HepG2 (cell line): ENCODE measurements around the gene PDIA4. TPM values are rescaled to one million over a fixed set of nuclear protein-coding genes. Genes with fewer than 3 reads are reported as not detected.

Experiments used
- AFF4 ChIP-seq: sonication (generic); formaldehyde crosslinking; IDR thresholded peaks from 2 replicates; pipeline ENCODE4 v1.4.0; 2020; ENCODE audit warnings: missing genetic modification reagents
- KAT8 ChIP-seq: IDR thresholded peaks from 2 replicates; pipeline ENCODE4 v1.6.1; 2016; ENCODE audit warnings: missing genetic modification reagents, missing compliant biosample characterization
- MIER2 ChIP-seq: IDR thresholded peaks from 2 replicates; pipeline ENCODE4 v1.6.1; 2016; ENCODE audit warnings: missing biosample characterization, missing genetic modification reagents
- PRMT3 ChIP-seq: sonication (generic); formaldehyde crosslinking; IDR thresholded peaks from 2 replicates; pipeline ENCODE4 v1.8.1; 2022; ENCODE audit warnings: low read depth, mild to moderate bottlenecking, moderate library complexity, missing genetic modification reagents, borderline replicate concordance
- REPIN1 ChIP-seq: sonication (generic); formaldehyde crosslinking; IDR thresholded peaks from 2 replicates; pipeline ENCODE4 v1.8.0; 2022; ENCODE audit warnings: missing genetic modification reagents, low read depth, mild to moderate bottlenecking, borderline replicate concordance
- REXO4 ChIP-seq: sonication (generic); formaldehyde crosslinking; IDR thresholded peaks from 2 replicates; pipeline ENCODE4 v1.8.0; 2022; ENCODE audit warnings: missing genetic modification reagents, mild to moderate bottlenecking, borderline replicate concordance
- TARDBP ChIP-seq: sonication (generic); formaldehyde crosslinking; IDR thresholded peaks from 2 replicates; pipeline ENCODE4 v1.8.0; 2022; ENCODE audit warnings: mild to moderate bottlenecking, missing genetic modification reagents
- TEAD3 ChIP-seq: optimal IDR thresholded peaks from 2 replicates; pipeline ENCODE3; 2016; ENCODE audit warnings: borderline replicate concordance
- ZKSCAN1 ChIP-seq: fragments of 150-350 bp; IDR thresholded peaks from 2 replicates; pipeline ENCODE4 v1.6.1; 2014; ENCODE audit warnings: low read length
- ZNF350 ChIP-seq: sonication (generic); formaldehyde crosslinking; IDR thresholded peaks from 2 replicates; pipeline ENCODE4 v1.4.0; 2020; ENCODE audit warnings: mild to moderate bottlenecking, low read depth, missing genetic modification reagents, borderline replicate concordance
- ZNF512B ChIP-seq: sonication (generic); formaldehyde crosslinking; IDR thresholded peaks from 2 replicates; pipeline ENCODE4 v1.5.1; 2020; ENCODE audit warnings: missing genetic modification reagents, mild to moderate bottlenecking, borderline replicate concordance
- ZNF543 ChIP-seq: sonication (generic); formaldehyde crosslinking; IDR thresholded peaks from 2 replicates; pipeline ENCODE4 v1.4.0; 2020; ENCODE audit warnings: mild to moderate bottlenecking, missing genetic modification reagents
- ZNF629 ChIP-seq: sonication (generic); formaldehyde crosslinking; conservative IDR thresholded peaks from 2 replicates; pipeline ENCODE4 v1.5.0; 2020; ENCODE audit warnings: missing genetic modification reagents
- polyA plus RNA-seq, 8 experiments: library from polyadenylated mRNA; depleted of rRNA in 3 of 8; stranded (reverse) in 7 of 8; unstranded in 1 of 8; fragments of >200 nt; fragmentation: Illumina TruSeq in 4 of 8; extraction: Trizol in 4 of 8; gene quantifications; 2 replicates each; pipeline versions ENCODE4 v1.2.1 to v1.2.3, GENCODE V29; 2011 to 2016; ENCODE audit warnings: low read depth in 4 of 8, missing spikeins in 1 of 8, mixed read lengths in 1 of 8; ENCODE audit not compliant: insufficient read depth in 1 of 8
- total RNA-seq, 5 experiments: library from RNA; depleted of rRNA; stranded (reverse); fragments of >200 nt; fragmentation: Illumina TruSeq; extraction: Trizol; gene quantifications; 2 replicates each; pipeline ENCODE4 v1.2.3, GENCODE V29; 2016; ENCODE audit warnings: low read depth in 1 of 5
- TF ChIP-seq, protein P1 (sequence below): sonication (generic); formaldehyde crosslinking; IDR thresholded peaks from 2 replicates; pipeline ENCODE4 v1.4.0; 2020; ENCODE audit warnings: missing genetic modification reagents, borderline replicate concordance
- TF ChIP-seq, protein P2 (sequence below): sonication (generic); formaldehyde crosslinking; IDR thresholded peaks from 2 replicates; pipeline ENCODE4 v1.5.0; 2020; ENCODE audit warnings: mild to moderate bottlenecking, missing genetic modification reagents, moderate library complexity
- TF ChIP-seq, protein P3 (sequence below): sonication (generic); formaldehyde crosslinking; IDR thresholded peaks from 2 replicates; pipeline ENCODE4 v1.5.0; 2020; ENCODE audit warnings: missing genetic modification reagents

Gene PDIA4
- total and polyA plus RNA-seq, 2 of the 13 experiments (the other 11 are each of a cell fraction or from before 2014, with no cell fraction given) = 278 to 402 TPM

DNA sequence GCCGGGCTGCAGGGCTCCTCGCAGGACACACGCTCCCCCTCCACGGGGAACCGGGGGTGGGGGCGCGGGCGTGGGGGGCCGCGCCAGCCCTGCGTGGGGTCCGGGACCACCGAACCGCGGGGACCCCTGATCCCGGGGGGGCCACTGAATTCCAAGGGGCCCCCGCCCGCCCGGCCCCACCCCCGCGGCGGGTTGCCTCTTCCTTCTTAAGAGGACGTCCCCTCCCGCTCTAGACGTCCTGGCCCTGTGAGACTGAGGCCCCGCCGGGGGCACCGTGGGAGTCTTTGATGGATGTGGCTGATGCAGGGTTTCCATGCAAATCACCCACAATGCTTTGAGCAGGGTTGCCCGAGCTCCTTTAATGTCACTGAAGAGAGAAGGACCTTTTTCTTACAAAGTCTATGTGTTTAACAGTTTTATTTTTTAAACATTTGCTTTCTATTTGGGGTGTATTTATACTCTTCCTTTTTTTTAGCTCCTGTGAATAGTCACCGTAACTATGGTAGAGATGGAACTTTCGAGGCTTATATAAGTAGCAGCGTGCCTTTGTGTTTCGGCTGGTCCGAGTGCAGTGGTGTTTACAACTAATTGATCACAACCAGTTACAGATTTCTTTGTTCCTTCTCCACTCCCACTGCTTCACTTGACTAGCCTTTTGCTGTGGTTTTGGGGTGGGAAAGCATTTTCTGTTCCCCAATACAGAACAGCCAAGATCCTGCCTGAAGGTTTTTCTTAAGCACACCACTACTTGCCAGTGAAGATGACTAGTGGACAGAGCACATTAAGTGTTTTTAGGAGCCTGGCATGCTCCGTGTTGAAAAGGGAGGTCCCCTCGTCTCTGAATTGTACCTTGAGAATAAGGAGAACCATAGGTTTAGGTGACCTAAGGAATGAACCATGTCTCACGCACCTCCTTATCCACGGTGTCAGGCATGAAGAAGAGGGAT lies 44.8 kb downstream of the PDIA4 start (continued):
- TF ChIP-seq, protein P1, sequence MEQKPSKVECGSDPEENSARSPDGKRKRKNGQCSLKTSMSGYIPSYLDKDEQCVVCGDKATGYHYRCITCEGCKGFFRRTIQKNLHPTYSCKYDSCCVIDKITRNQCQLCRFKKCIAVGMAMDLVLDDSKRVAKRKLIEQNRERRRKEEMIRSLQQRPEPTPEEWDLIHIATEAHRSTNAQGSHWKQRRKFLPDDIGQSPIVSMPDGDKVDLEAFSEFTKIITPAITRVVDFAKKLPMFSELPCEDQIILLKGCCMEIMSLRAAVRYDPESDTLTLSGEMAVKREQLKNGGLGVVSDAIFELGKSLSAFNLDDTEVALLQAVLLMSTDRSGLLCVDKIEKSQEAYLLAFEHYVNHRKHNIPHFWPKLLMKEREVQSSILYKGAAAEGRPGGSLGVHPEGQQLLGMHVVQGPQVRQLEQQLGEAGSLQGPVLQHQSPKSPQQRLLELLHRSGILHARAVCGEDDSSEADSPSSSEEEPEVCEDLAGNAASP (CRISPR knock-in tag) = no peak
- TF ChIP-seq PRMT3 (no peak), MIER2 (no peak), REPIN1 (no peak), TARDBP (CRISPR knock-in tag) (no peak), ZKSCAN1 (no peak), ZNF512B (peak; percentile 69; the same call in 1 of the 2 replicates), TEAD3 (CRISPR knock-in tag) (peak; percentile 30), ZNF350 (CRISPR knock-in tag) (no peak), REXO4 (no peak), ZNF543 (CRISPR knock-in tag) (no peak), ZNF629 (CRISPR knock-in tag) (no peak), AFF4 (CRISPR knock-in tag) (no peak), KAT8 (peak; percentile 20; the same call in 1 of the 2 replicates)
- TF ChIP-seq, protein P2, sequence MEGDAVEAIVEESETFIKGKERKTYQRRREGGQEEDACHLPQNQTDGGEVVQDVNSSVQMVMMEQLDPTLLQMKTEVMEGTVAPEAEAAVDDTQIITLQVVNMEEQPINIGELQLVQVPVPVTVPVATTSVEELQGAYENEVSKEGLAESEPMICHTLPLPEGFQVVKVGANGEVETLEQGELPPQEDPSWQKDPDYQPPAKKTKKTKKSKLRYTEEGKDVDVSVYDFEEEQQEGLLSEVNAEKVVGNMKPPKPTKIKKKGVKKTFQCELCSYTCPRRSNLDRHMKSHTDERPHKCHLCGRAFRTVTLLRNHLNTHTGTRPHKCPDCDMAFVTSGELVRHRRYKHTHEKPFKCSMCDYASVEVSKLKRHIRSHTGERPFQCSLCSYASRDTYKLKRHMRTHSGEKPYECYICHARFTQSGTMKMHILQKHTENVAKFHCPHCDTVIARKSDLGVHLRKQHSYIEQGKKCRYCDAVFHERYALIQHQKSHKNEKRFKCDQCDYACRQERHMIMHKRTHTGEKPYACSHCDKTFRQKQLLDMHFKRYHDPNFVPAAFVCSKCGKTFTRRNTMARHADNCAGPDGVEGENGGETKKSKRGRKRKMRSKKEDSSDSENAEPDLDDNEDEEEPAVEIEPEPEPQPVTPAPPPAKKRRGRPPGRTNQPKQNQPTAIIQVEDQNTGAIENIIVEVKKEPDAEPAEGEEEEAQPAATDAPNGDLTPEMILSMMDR (CRISPR knock-in tag) = no peak
- TF ChIP-seq, protein P3, sequence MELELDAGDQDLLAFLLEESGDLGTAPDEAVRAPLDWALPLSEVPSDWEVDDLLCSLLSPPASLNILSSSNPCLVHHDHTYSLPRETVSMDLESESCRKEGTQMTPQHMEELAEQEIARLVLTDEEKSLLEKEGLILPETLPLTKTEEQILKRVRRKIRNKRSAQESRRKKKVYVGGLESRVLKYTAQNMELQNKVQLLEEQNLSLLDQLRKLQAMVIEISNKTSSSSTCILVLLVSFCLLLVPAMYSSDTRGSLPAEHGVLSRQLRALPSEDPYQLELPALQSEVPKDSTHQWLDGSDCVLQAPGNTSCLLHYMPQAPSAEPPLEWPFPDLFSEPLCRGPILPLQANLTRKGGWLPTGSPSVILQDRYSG (CRISPR knock-in tag) = no peak
